Kidney (tissue), 14 donors: Measurements from ENCODE around the gene NEK6. TPM values are rescaled to one million over a fixed set of nuclear protein-coding genes. Genes with fewer than 3 reads are reported as not detected.

ENCODE experiments used
- DNase-seq, 5 donors: peaks; one replicate each; pipeline ENCODE4 v3.0.0-alpha.2; 2013 to 2020
- FAIRE-seq: peaks from 2 replicates; lab custom pipeline; 2012; peaks lifted over from hg19 to GRCh38; lab: Jason Lieb, UNC
- H3K27ac ChIP-seq, 2 donors: one replicate each; pipeline ENCODE4 v1.7.0; 2013; ENCODE audit warnings: low read depth in 2 of 2, low read length in 2 of 2, inconsistent platforms in 1 of 2
- H3K27me3 ChIP-seq: one replicate; pipeline ENCODE4 v1.7.1; 2013; ENCODE audit warnings: low read length, inconsistent platforms; ENCODE audit not compliant: control insufficient read depth, insufficient read depth
- H3K36me3 ChIP-seq, 3 donors: one replicate each; pipeline versions ENCODE4 v1.7.0 to v1.7.1; 2013; ENCODE audit warnings: low read length in 3 of 3, control low read depth in 1 of 3, inconsistent platforms in 1 of 3; ENCODE audit not compliant: insufficient read depth in 3 of 3, control insufficient read depth in 2 of 3
- H3K4me1 ChIP-seq, 3 donors: one replicate each; pipeline versions ENCODE4 v1.7.0 to v1.7.1; 2013; ENCODE audit warnings: low read length in 3 of 3, inconsistent platforms in 1 of 3, low read depth in 1 of 3; ENCODE audit not compliant: control insufficient read depth in 2 of 3, insufficient read depth in 2 of 3
- H3K4me3 ChIP-seq, 3 donors: one replicate each; pipeline versions ENCODE4 v1.7.0 to v1.8.1; 2013; ENCODE audit warnings: low read length in 3 of 3, control low read depth in 1 of 3, inconsistent platforms in 1 of 3
- H3K9ac ChIP-seq, 3 donors: one replicate each; pipeline versions ENCODE4 v1.7.0 to v1.7.1; 2013; ENCODE audit warnings: low read length in 3 of 3, control low read depth in 1 of 3, inconsistent platforms in 1 of 3
- H3K9me3 ChIP-seq, 3 donors: one replicate each; pipeline versions ENCODE4 v1.7.0 to v1.7.1; 2013; ENCODE audit warnings: low read length in 3 of 3, control low read depth in 1 of 3, inconsistent platforms in 1 of 3; ENCODE audit not compliant: control insufficient read depth in 2 of 3, insufficient read depth in 1 of 3
- intact Hi-C: fragments of 100-400 bp; cut with DNase I; formaldehyde crosslinking; loops from one replicate; pipeline ENCODE4 v1.11.1; 2022
- polyA plus RNA-seq: library from polyadenylated mRNA; stranded (reverse); fragments of 350-450 nt; fragmentation: Illumina TruSeq; extraction: RNeasy Lipid Tissue Mini Kit (QIAGEN cat#74804); gene quantifications from one replicate; pipeline ENCODE4 v1.2.3, GENCODE V29; 2014; ENCODE audit warnings: low read depth, low replicate concordance; ENCODE audit not compliant: insufficient read depth
- total RNA-seq: library from RNA; stranded (reverse); fragmentation: NEBNext Ultra II Directional; extraction: Animal tissue kit (Norgen Biotek cat#: 25700); gene quantifications from one replicate; pipeline ENCODE4 v1.2.1, GENCODE V29; 2021
- TF ChIP-seq, protein P1 (sequence below): IDR thresholded peaks from 3 replicates; pipeline ENCODE4 v1.5.1; 2012; ENCODE audit warnings: mild to moderate bottlenecking, moderate library complexity, borderline replicate concordance; ENCODE audit not compliant: insufficient read depth; ENCODE audit errors: extremely low read depth
- donor health status: control.
- donor health status: control.
- donor health status: control.
- donor health status: control.
- donor health status: control.
- donor health status: DM: yes; HTN: yes; CAD: no.
- donor health status: Normal renal cell carcinoma (clear cell type).

The NEK6 gene
- total and polyA plus RNA-seq, 2 donors from 2014 or later = 14.9 to 82.1 TPM

GRCh38 chr9:124218987-124219461 is 38.7 kb upstream of the NEK6 start:
- no peak for DNase-seq
- no peak for FAIRE-seq
- intact Hi-C loops = no loop called here
- Histone ChIP-seq H3K36me3 (no peaks in the 10 kb centered on the region), H3K27me3 (no peaks in the 10 kb centered on the region), H3K4me1 (peaks cover 0 to 34% (median 3%) of the 10 kb centered on the region in 3 donors), H3K9me3 (no peaks in the 10 kb centered on the region), H3K27ac (no peak overlapping the region), H3K4me3 (no peak overlapping the region), H3K9ac (no peak overlapping the region)
- TF ChIP-seq, protein P1, sequence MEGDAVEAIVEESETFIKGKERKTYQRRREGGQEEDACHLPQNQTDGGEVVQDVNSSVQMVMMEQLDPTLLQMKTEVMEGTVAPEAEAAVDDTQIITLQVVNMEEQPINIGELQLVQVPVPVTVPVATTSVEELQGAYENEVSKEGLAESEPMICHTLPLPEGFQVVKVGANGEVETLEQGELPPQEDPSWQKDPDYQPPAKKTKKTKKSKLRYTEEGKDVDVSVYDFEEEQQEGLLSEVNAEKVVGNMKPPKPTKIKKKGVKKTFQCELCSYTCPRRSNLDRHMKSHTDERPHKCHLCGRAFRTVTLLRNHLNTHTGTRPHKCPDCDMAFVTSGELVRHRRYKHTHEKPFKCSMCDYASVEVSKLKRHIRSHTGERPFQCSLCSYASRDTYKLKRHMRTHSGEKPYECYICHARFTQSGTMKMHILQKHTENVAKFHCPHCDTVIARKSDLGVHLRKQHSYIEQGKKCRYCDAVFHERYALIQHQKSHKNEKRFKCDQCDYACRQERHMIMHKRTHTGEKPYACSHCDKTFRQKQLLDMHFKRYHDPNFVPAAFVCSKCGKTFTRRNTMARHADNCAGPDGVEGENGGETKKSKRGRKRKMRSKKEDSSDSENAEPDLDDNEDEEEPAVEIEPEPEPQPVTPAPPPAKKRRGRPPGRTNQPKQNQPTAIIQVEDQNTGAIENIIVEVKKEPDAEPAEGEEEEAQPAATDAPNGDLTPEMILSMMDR = no peak

DNA sequence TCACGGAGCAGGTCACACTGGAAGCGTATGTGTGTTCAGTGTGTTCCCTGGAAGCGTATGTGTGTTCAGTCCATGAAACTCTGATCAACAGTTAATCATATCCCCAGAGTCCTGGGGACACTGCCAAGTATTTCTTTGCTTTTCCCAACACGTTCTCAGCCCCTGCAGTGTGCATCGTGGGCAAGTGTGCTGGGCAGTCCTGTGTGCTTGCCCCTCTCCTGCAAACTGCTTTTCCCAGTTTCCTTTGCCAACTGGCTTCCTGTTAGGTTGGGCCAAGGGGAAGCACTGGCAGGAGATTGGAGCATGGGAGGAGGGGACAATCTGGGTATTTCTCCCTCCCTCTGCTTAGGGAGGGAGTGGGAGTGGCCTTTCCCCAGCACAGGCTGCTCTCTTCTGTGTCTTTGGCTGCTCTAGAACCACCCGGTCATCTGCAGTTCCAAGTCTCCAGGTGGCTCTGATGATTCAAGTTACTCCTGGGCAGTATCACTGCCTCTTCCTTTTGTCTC is 36.8 kb upstream of the NEK6 start:
- DNase-seq = peak in 2 of 5 donors; percentile 42 to 46
- TF ChIP-seq, protein P1 = no peak
- H3K9ac ChIP-seq = no peak overlapping the region
- H3K27me3 ChIP-seq = no peaks in the 10 kb centered on the region
- H3K27ac ChIP-seq = no peak overlapping the region
- H3K9me3 ChIP-seq = no peaks in the 10 kb centered on the region
- FAIRE-seq = no peak
- intact Hi-C loops = no loop called here
- H3K36me3 ChIP-seq = no peaks in the 10 kb centered on the region
- H3K4me1 ChIP-seq = peaks cover 0 to 28% (median 3%) of the 10 kb centered on the region in 3 donors
- H3K4me3 ChIP-seq = no peak overlapping the region

GRCh38 chr9:124221676-124222075 is 36.1 kb upstream of the NEK6 start:
- Histone ChIP-seq H3K4me1 (peaks cover 0 to 24% (median 3%) of the 10 kb centered on the region in 3 donors), H3K27me3 (no peaks in the 10 kb centered on the region), H3K27ac (no peak overlapping the region), H3K36me3 (no peaks in the 10 kb centered on the region), H3K9ac (no peak overlapping the region), H3K4me3 (no peak overlapping the region), H3K9me3 (no peaks in the 10 kb centered on the region)
- TF ChIP-seq, protein P1 = no peak
- DNase-seq = no peak
- intact Hi-C loops = no loop called here
- FAIRE-seq = no peak

DNA sequence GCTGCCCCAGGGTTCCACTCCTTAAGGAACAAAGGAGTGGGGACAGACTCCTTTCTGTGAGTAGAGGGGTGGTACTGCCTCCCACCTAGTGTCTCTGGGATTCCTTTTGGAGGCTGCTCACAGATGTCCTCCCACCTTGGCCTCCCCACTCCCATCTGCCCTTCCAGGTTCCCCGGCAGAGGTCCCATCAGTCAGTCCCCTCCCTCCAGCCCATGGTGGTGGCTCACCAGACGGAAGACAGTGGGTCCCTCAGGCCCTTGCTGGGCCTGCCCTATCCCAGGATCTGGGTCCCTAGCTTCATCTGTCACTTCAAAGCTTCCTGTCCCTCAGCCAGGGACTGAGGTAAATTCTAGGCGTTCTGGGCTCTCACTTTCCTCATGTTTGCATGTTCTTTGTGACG is 35.6 kb upstream of the NEK6 start:
- intact Hi-C loops = no loop called here

More for the DNA sequence above, 35.6 kb upstream of the NEK6 start:
- no peak for DNase-seq
- no peaks in the 10 kb centered on the region for H3K27me3 ChIP-seq
- TF ChIP-seq, protein P1 = no peak
- no peaks in the 10 kb centered on the region for H3K36me3 ChIP-seq
- no peak for FAIRE-seq
- H3K9me3 ChIP-seq = no peaks in the 10 kb centered on the region
- H3K4me1 ChIP-seq = peaks cover 0 to 21% (median 3%) of the 10 kb centered on the region in 3 donors
- no peak overlapping the region for H3K9ac ChIP-seq
- H3K27ac ChIP-seq = no peak overlapping the region
- no peak overlapping the region for H3K4me3 ChIP-seq
